Sciatic nerve (tissue), 2 donors: ENCODE data around the gene MYH16. TPM values are rescaled to one million over a fixed set of nuclear protein-coding genes. Genes with fewer than 3 reads are reported as not detected.
"Not testable (repeated sequence)": the region's sequence is repeated elsewhere in the genome, so short reads cannot be mapped to it uniquely, and the experiment has no call there.

Experiments
- ATAC-seq: fragments of 200-7000 bp; cut with Tn5 transposase; one replicate; pipeline ENCODE4 v1.9.1; 2020; ENCODE audit warnings: mild to moderate bottlenecking, moderate library complexity
- DNase-seq: peaks from one replicate; pipeline ENCODE4 v3.0.0-alpha.2; 2020; ENCODE audit warnings: low spot score
- intact Hi-C: fragments of 100-400 bp; cut with DNase I; formaldehyde crosslinking; loops from one replicate; pipeline ENCODE4 v1.14.2; 2022
- total RNA-seq: library from RNA; stranded (reverse); fragmentation: NEBNext Ultra II Directional; extraction: Animal tissue kit (Norgen Biotek cat#: 25700); gene quantifications from one replicate; pipeline ENCODE4 v1.2.1, GENCODE V29; 2021
- donor health status: DM: no; HTN: no; CAD: no.
- donor health status: DM: no; HTN: no; CAD: no.

Gene MYH16
- total RNA-seq, 1 donor from 2014 or later = not detected

- intact Hi-C loops = no loop called here
- ATAC-seq = no peak
Measured at GRCh38 chr7:99255463-99255862, 17.2 kb upstream of the MYH16 start.

GRCh38 chr7:99257065-99257464, 15.6 kb upstream of the MYH16 start:
- intact Hi-C loops = no loop called here
- no peak for DNase-seq
- ATAC-seq = no peak

More at GRCh38 chr7:99255463-99255862, 17.2 kb upstream of the MYH16 start:
- DNase-seq = no peak

- no peak for ATAC-seq
- DNase-seq = no peak
- intact Hi-C loops = no loop called here
Measured at GRCh38 chr7:99257675-99258074, 15.0 kb upstream of the MYH16 start.

- intact Hi-C loops = no loop called here
- ATAC-seq = no peak
Measured at GRCh38 chr7:99258501-99258900, 14.1 kb upstream of the MYH16 start.

GRCh38 chr7:99260395-99260794, 12.2 kb upstream of the MYH16 start:
- no peak for DNase-seq
- ATAC-seq = no peak
- intact Hi-C loops = loop anchor here (5.0 kb wide), 1 partner anchor 1178 kb away; no protein-coding TSS in a partner anchor

More at GRCh38 chr7:99258501-99258900, 14.1 kb upstream of the MYH16 start:
- no peak for DNase-seq

GRCh38 chr7:99261646-99262045, 11.0 kb upstream of the MYH16 start:
- intact Hi-C loops = loop anchor here (5.0 kb wide), 1 partner anchor 1179 kb away; no protein-coding TSS in a partner anchor
- no peak for DNase-seq
- ATAC-seq = no peak

- ATAC-seq = no peak
- DNase-seq = no peak
- intact Hi-C loops = no loop called here
Measured at GRCh38 chr7:99265848-99266480, 6.7 kb upstream of the MYH16 start.

- ATAC-seq (no peak), DNase-seq (no peak)
- intact Hi-C loops = no loop called here
Measured at GRCh38 chr7:99267481-99267840, 5.2 kb upstream of the MYH16 start.

- intact Hi-C loops = no loop called here
- no peak for ATAC-seq
- DNase-seq = no peak
Measured at GRCh38 chr7:99267841-99268576, 4.6 kb upstream of the MYH16 start.

GRCh38 chr7:99268577-99268908, 4.1 kb upstream of the MYH16 start:
- intact Hi-C loops = no loop called here
- ATAC-seq = no peak
- DNase-seq = no peak

GRCh38 chr7:99270702-99271101, 1.9 kb upstream of the MYH16 start:
- ATAC-seq (no peak), DNase-seq (no peak)
- intact Hi-C loops = no loop called here

- ATAC-seq, DNase-seq, intact Hi-C loops: not testable (repeated sequence)
Measured at GRCh38 chr7:99273561-99273960, 922 bp downstream of the MYH16 start.

- ATAC-seq, intact Hi-C loops, DNase-seq: not testable (repeated sequence)
Measured at GRCh38 chr7:99274908-99275307, 2.3 kb downstream of the MYH16 start.

- intact Hi-C loops = no loop called here
- DNase-seq (no peak), ATAC-seq (no peak)
Measured at GRCh38 chr7:99275496-99275895, 2.9 kb downstream of the MYH16 start.

- ATAC-seq (no peak), DNase-seq (no peak)
- intact Hi-C loops = no loop called here
Measured at GRCh38 chr7:99278180-99278579, 5.5 kb downstream of the MYH16 start.

GRCh38 chr7:99284165-99284564, 11.5 kb downstream of the MYH16 start:
- ATAC-seq, intact Hi-C loops, DNase-seq: not testable (repeated sequence)

- DNase-seq (no peak), ATAC-seq (no peak)
- intact Hi-C loops = no loop called here
Measured at GRCh38 chr7:99287779-99288534, 15.3 kb downstream of the MYH16 start.

- ATAC-seq = no peak
- intact Hi-C loops = no loop called here
- DNase-seq = no peak
Measured at GRCh38 chr7:99289185-99289584, 16.5 kb downstream of the MYH16 start.

- DNase-seq, ATAC-seq, intact Hi-C loops: not testable (repeated sequence)
Measured at GRCh38 chr7:99290148-99290547, 17.5 kb downstream of the MYH16 start.
